K562 (cell line): Measurements from ENCODE around the gene CTDSP1. TPM values are rescaled to one million over a fixed set of nuclear protein-coding genes. Genes with fewer than 3 reads are reported as not detected.

Source experiments
- AFF4 ChIP-seq: sonication (generic); formaldehyde crosslinking; IDR thresholded peaks from 2 replicates; pipeline ENCODE4 v1.8.0; 2023; ENCODE audit warnings: mild to moderate bottlenecking, missing genetic modification reagents
- ARNT ChIP-seq, 2 experiments: fragments of 450-650 bp; IDR thresholded peaks; 2 replicates each; pipeline ENCODE4 v1.6.1; 2016; ENCODE audit warnings: mild to moderate bottlenecking in 1 of 2
- BCOR ChIP-seq: fragments of 450-650 bp; IDR thresholded peaks from 2 replicates; pipeline ENCODE4 v1.6.1; 2016
- CC2D1A ChIP-seq: fragments of 450-650 bp; IDR thresholded peaks from 2 replicates; pipeline ENCODE4 v1.6.1; 2017; ENCODE audit warnings: mild to moderate bottlenecking
- CREM ChIP-seq: IDR thresholded peaks from 2 replicates; pipeline ENCODE4 v1.6.1; 2014; ENCODE audit warnings: antibody characterized with exemption, low read depth
- HMBOX1 ChIP-seq: sonication (generic); IDR thresholded peaks from 2 replicates; pipeline ENCODE4 v1.6.1; 2016
- HMG20B ChIP-seq: fragments of 250-450 bp; sonication (Bioruptor Pico); IDR thresholded peaks from 2 replicates; pipeline ENCODE4 v1.5.0; 2021; ENCODE audit warnings: mild to moderate bottlenecking
- IRF9 ChIP-seq: fragments of 450-650 bp; IDR thresholded peaks from 2 replicates; pipeline ENCODE4 v1.6.1; 2016; ENCODE audit warnings: missing biosample characterization, missing genetic modification characterization
- MAZ ChIP-seq, 2 experiments: fragments of 450-650 bp in 1 of 2; sonication (generic) in 1 of 2; formaldehyde crosslinking; IDR thresholded peaks in 1 of 2; conservative IDR thresholded peaks in 1 of 2; 2 replicates each; pipeline versions ENCODE4 v1.4.0 to v1.5.0; 2020; ENCODE audit warnings: mild to moderate bottlenecking in 1 of 2, missing genetic modification reagents in 1 of 2
- MCM2 ChIP-seq: fragments of 450-650 bp; IDR thresholded peaks from 2 replicates; pipeline ENCODE4 v1.6.1; 2017; ENCODE audit warnings: low read depth, mild to moderate bottlenecking
- NR2C2 ChIP-seq, 2 experiments: fragments of 200-800 bp in 1 of 2; sonication (Bioruptor generic) in 1 of 2; sonication (generic) in 1 of 2; formaldehyde crosslinking in 1 of 2; IDR thresholded peaks; 2 replicates each; pipeline versions ENCODE4 v1.6.1 to v1.8.0; 2016 to 2022; ENCODE audit warnings: mild to moderate bottlenecking in 1 of 2, missing compliant biosample characterization in 1 of 2, missing genetic modification characterization in 1 of 2, missing genetic modification reagents in 1 of 2
- SMAD2 ChIP-seq: fragments of 150-350 bp; IDR thresholded peaks from 2 replicates; pipeline ENCODE4 v1.6.1; 2014; ENCODE audit warnings: low read depth, mild to moderate bottlenecking, low read length
- TEAD4 ChIP-seq, 2 experiments: sonication (generic) in 1 of 2; formaldehyde crosslinking in 1 of 2; IDR thresholded peaks; 2 replicates each; pipeline versions ENCODE4 v1.6.1 to v1.8.0; 2012 to 2022; ENCODE audit warnings: borderline replicate concordance in 1 of 2, inconsistent platforms in 1 of 2, low read length in 1 of 2, mild to moderate bottlenecking in 1 of 2, missing genetic modification reagents in 1 of 2
- ZBTB8A ChIP-seq: fragments of 450-650 bp; IDR thresholded peaks from 2 replicates; pipeline ENCODE4 v1.6.1; 2018; ENCODE audit warnings: mild to moderate bottlenecking, moderate library complexity; ENCODE audit not compliant: partially characterized antibody
- ZC3H4 ChIP-seq: sonication (generic); formaldehyde crosslinking; IDR thresholded peaks from 2 replicates; pipeline ENCODE4 v1.9.0; 2021; ENCODE audit warnings: missing genetic modification reagents, borderline replicate concordance
- ZNF165 ChIP-seq: fragments of 250-450 bp; sonication (Bioruptor Pico); IDR thresholded peaks from 2 replicates; pipeline ENCODE4 v1.4.0; 2020; ENCODE audit warnings: borderline replicate concordance
- polyA plus RNA-seq, 8 experiments: library from polyadenylated mRNA; depleted of rRNA in 4 of 8; stranded (reverse) in 5 of 8; unstranded in 3 of 8; fragments of >200 nt; fragmentation: Nextera tagmentation in 2 of 8; fragmentation: Illumina TruSeq in 1 of 8; extraction: Ambion mirVana in 2 of 8; extraction: Trizol in 1 of 8; gene quantifications; 2 replicates each; pipeline versions ENCODE4 v1.2.1 to v1.2.3, GENCODE V29; 2011 to 2014; ENCODE audit warnings: inconsistent platforms in 1 of 8, missing spikeins in 1 of 8
- total RNA-seq, 7 experiments: library from RNA; depleted of rRNA in 6 of 7; stranded (reverse); fragments of >200 nt in 6 of 7; fragmentation: Illumina TruSeq in 2 of 7; extraction: Trizol in 2 of 7; gene quantifications; 2 replicates each; pipeline versions ENCODE4 v1.2.1 to v1.2.3, GENCODE V29; 2011 to 2021; ENCODE audit warnings: low replicate concordance in 1 of 7
- TF ChIP-seq, protein P1 (sequence below): IDR thresholded peaks from 2 replicates; pipeline ENCODE4 v1.6.1; 2014; ENCODE audit warnings: antibody characterized with exemption
- TF ChIP-seq, protein P2 (sequence below), 2 experiments: IDR thresholded peaks; 2 replicates each; pipeline ENCODE4 v1.6.1; 2012; ENCODE audit warnings: improper control_type of control experiment in 2 of 2, low read depth in 2 of 2, low read length in 2 of 2, borderline replicate concordance in 1 of 2

CTDSP1 gene
- total and polyA plus RNA-seq, 9 of the 15 experiments (the other 6 are each of a cell fraction or from before 2014, with no cell fraction given) = 2.4 to 74.8 (median 45.8) TPM

GRCh38 chr2:218393750-218394290, 5.8 kb upstream of the CTDSP1 start (continued):
- no peak for TF ChIP-seq NR2C2 (CRISPR knock-in tag; IDR thresholded peaks at IDR 0.05)
- no peak for TF ChIP-seq NR2C2 (tag; IDR thresholded peaks at IDR 0.05)
- peak; percentile 83 for TF ChIP-seq BCOR
- TF ChIP-seq TEAD4 (IDR thresholded peaks at IDR 0.05; ENCODE audit: low read length) = no peak
- no peak for TF ChIP-seq TEAD4 (CRISPR knock-in tag; IDR thresholded peaks at IDR 0.05; ENCODE audit: borderline replicate concordance)
- no peak for TF ChIP-seq HMG20B (CRISPR knock-in tag)
- TF ChIP-seq CC2D1A = no peak
- TF ChIP-seq IRF9 (tag) = 0 out of 2 replicates have a peak, but pooled peaks have one; percentile 6
- TF ChIP-seq AFF4 (CRISPR knock-in tag) = no peak
- TF ChIP-seq ZC3H4 (CRISPR knock-in tag) = no peak
- TF ChIP-seq, protein P1, sequence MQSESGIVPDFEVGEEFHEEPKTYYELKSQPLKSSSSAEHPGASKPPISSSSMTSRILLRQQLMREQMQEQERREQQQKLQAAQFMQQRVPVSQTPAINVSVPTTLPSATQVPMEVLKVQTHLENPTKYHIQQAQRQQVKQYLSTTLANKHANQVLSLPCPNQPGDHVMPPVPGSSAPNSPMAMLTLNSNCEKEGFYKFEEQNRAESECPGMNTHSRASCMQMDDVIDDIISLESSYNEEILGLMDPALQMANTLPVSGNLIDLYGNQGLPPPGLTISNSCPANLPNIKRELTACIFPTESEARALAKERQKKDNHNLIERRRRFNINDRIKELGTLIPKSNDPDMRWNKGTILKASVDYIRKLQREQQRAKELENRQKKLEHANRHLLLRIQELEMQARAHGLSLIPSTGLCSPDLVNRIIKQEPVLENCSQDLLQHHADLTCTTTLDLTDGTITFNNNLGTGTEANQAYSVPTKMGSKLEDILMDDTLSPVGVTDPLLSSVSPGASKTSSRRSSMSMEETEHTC = no peak
- no peak for TF ChIP-seq MCM2
- peak; percentile 81 to 90 for TF ChIP-seq MAZ (CRISPR knock-in tag; conservative IDR thresholded peaks at IDR 0.05 in 1 of 2, IDR thresholded peaks at IDR 0.05 in 1 of 2)
- no peak for TF ChIP-seq ARNT (IDR thresholded peaks at IDR 0.05)
- no peak for TF ChIP-seq ZNF165 (CRISPR knock-in tag)
- TF ChIP-seq HMBOX1 = peak; percentile 54; the same call in 1 of the 2 replicates
- TF ChIP-seq SMAD2 = no peak
- TF ChIP-seq ZBTB8A = no peak
- TF ChIP-seq CREM = peak; percentile 34
- TF ChIP-seq, protein P2, sequence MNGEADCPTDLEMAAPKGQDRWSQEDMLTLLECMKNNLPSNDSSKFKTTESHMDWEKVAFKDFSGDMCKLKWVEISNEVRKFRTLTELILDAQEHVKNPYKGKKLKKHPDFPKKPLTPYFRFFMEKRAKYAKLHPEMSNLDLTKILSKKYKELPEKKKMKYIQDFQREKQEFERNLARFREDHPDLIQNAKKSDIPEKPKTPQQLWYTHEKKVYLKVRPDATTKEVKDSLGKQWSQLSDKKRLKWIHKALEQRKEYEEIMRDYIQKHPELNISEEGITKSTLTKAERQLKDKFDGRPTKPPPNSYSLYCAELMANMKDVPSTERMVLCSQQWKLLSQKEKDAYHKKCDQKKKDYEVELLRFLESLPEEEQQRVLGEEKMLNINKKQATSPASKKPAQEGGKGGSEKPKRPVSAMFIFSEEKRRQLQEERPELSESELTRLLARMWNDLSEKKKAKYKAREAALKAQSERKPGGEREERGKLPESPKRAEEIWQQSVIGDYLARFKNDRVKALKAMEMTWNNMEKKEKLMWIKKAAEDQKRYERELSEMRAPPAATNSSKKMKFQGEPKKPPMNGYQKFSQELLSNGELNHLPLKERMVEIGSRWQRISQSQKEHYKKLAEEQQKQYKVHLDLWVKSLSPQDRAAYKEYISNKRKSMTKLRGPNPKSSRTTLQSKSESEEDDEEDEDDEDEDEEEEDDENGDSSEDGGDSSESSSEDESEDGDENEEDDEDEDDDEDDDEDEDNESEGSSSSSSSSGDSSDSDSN (IDR thresholded peaks at IDR 0.05; ENCODE audit: borderline replicate concordance in 1 of 2, low read depth in 2 of 2, low read length in 2 of 2) = no peak
